ENCODE measurements around the gene LY6G6D.

LY6G6D gene

DNA sequence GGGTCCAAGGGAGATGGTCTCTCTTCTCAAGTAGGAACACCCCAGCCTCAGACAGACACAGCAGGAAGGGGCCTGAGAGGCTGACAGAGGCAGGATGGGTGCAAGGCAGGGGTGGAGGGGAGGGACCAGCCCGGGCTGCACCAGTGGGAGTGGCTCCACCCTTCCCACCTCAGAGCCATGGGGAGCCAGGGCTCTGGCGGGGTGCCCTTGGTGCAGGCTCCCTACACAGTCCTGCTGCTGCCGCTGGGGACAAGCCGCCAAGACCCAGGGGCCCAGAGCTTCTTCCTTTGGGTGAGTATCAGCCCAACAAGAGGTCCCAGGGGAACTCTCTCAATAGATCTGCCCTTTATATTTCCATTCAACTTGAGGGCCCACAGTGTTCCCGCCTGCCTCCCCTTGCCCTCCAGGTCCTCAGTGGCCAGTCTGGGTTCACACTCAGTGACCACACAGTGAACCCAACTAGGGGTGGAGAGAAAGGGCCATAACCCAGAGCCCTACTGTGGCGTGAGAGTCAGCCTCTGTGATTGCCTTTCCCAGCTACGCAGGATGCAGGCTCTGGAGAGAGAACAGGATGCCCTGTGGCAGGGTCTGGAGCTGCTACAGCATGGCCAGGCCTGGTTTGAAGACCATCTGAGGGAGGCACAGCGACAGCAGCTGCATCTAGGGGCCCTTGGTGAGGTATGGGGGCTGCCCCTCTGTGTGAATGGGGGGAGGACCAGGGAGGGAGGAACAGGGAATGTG is 47.9 kb downstream of the LY6G6D start:
- TF ChIP-seq BHLHE40 (IDR thresholded peaks at IDR 0.05; ENCODE audit: borderline replicate concordance): no peak
- TF ChIP-seq TARDBP (IDR thresholded peaks at IDR 0.05): no peak
- TF ChIP-seq PKNOX1 (IDR thresholded peaks at IDR 0.05): no peak
- TF ChIP-seq FOXM1 (IDR thresholded peaks at IDR 0.05; ENCODE audit: borderline replicate concordance): no peak
- no peak for TF ChIP-seq FOXA1 (IDR thresholded peaks at IDR 0.05)
- TF ChIP-seq FOXK2 (IDR thresholded peaks at IDR 0.05): no peak
- no peak for TF ChIP-seq L3MBTL2 (conservative IDR thresholded peaks at IDR 0.05)
- no peak for TF ChIP-seq ARNT (IDR thresholded peaks at IDR 0.05)
- no peak for TF ChIP-seq ZNF384 (IDR thresholded peaks at IDR 0.05)
- TF ChIP-seq LEF1 (IDR thresholded peaks at IDR 0.05; ENCODE audit: borderline replicate concordance): no peak
- no peak for TF ChIP-seq ELF4 (IDR thresholded peaks at IDR 0.05)
- no peak for TF ChIP-seq CTBP1 (IDR thresholded peaks at IDR 0.05; ENCODE audit: borderline replicate concordance)
- ChIA-PET CTCF (no interaction called here), POLR2A (interaction anchor here (1.0 kb wide), 1 partner anchor 23 kb away, joined by 3 read pairs; the partner anchor contains the start of gene MSH5)
- DNase-seq (ENCODE audit: extremely low spot score): no peak

GRCh38 chr6:31763619-31763940 is 48.4 kb downstream of the LY6G6D start:
- ChIA-PET POLR2A (interaction anchor here (1.0 kb wide), 1 partner anchor 24 kb away, joined by 3 read pairs; the partner anchor contains the start of gene MSH5), CTCF (no interaction called here)
- TF ChIP-seq FOXM1 (IDR thresholded peaks at IDR 0.05; ENCODE audit: borderline replicate concordance) (no peak), L3MBTL2 (conservative IDR thresholded peaks at IDR 0.05) (no peak), FOXK2 (IDR thresholded peaks at IDR 0.05) (no peak), PKNOX1 (IDR thresholded peaks at IDR 0.05) (no peak), NFRKB (IDR thresholded peaks at IDR 0.05) (no peak), CTBP1 (IDR thresholded peaks at IDR 0.05; ENCODE audit: borderline replicate concordance) (no peak), BHLHE40 (IDR thresholded peaks at IDR 0.05; ENCODE audit: borderline replicate concordance) (no peak)
- DNase-seq (ENCODE audit: extremely low spot score): no peak

DNA sequence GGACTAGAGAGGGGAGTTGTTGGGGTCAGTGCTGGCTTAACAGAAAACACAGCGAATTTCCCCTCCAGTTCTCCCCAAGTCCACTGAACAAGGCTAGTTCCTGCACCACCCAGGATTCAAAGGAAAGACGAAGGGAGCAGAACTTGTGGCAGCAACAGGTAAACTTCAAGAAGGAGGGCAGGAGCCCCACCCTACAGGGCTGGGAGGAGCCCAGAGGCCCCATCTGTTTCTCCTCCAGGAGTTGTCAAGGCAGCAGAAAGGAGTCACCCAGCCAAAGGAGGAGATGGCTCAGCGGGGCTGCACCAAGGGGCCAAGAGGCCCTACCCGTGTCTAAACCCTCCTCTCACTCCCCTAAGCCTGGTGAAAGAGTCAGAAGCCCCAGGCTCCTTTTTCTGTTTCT is 49.0 kb downstream of the LY6G6D start:
- POLR2A ChIA-PET: no interaction called here
- DNase-seq (ENCODE audit: extremely low spot score): no peak
- no peak for TF ChIP-seq FOXK2 (IDR thresholded peaks at IDR 0.05)
- TF ChIP-seq ARNT (IDR thresholded peaks at IDR 0.05): no peak
- no peak for TF ChIP-seq SUZ12 (IDR thresholded peaks at IDR 0.05)
- TF ChIP-seq ZNF384 (IDR thresholded peaks at IDR 0.05): no peak
- TF ChIP-seq BHLHE40 (IDR thresholded peaks at IDR 0.05; ENCODE audit: borderline replicate concordance): no peak
- TF ChIP-seq TARDBP (IDR thresholded peaks at IDR 0.05): no peak
- TF ChIP-seq LEF1 (IDR thresholded peaks at IDR 0.05; ENCODE audit: borderline replicate concordance): no peak
- TF ChIP-seq NFRKB (IDR thresholded peaks at IDR 0.05): no peak

GRCh38 chr6:31765559-31765909 is 50.4 kb downstream of the LY6G6D start:
- no peak for DNase-seq (ENCODE audit: extremely low spot score)
- TF ChIP-seq TARDBP (IDR thresholded peaks at IDR 0.05) (no peak), PKNOX1 (IDR thresholded peaks at IDR 0.05) (no peak)
- ChIA-PET CTCF (no interaction called here), POLR2A (interaction anchor here (1.1 to 1.7 kb wide), 2 partner anchors 13 to 62 kb away, joined by 5 read pairs; partner anchors contain the start of gene HSPA1B)

More for the DNA sequence above, 49.0 kb downstream of the LY6G6D start:
- CTCF ChIA-PET: no interaction called here

GRCh38 chr6:31765910-31766794 is 51.0 kb downstream of the LY6G6D start:
- TF ChIP-seq TARDBP (IDR thresholded peaks at IDR 0.05) (no peak), ZNF384 (IDR thresholded peaks at IDR 0.05) (no peak), L3MBTL2 (conservative IDR thresholded peaks at IDR 0.05) (no peak), NFRKB (IDR thresholded peaks at IDR 0.05) (no peak), FOXM1 (IDR thresholded peaks at IDR 0.05; ENCODE audit: borderline replicate concordance) (no peak), CTBP1 (IDR thresholded peaks at IDR 0.05; ENCODE audit: borderline replicate concordance) (no peak), BHLHE40 (IDR thresholded peaks at IDR 0.05; ENCODE audit: borderline replicate concordance) (no peak), FOXA1 (IDR thresholded peaks at IDR 0.05) (no peak), SUZ12 (IDR thresholded peaks at IDR 0.05) (no peak), ELF4 (IDR thresholded peaks at IDR 0.05) (no peak), SP1 (IDR thresholded peaks at IDR 0.05) (no peak), HDGF (IDR thresholded peaks at IDR 0.05; ENCODE audit: borderline replicate concordance) (no peak), LEF1 (IDR thresholded peaks at IDR 0.05; ENCODE audit: borderline replicate concordance) (no peak)
- ChIA-PET POLR2A (interaction anchor here (0.8 to 1.7 kb wide), 3 partner anchors 9 to 61 kb away, joined by 3 to 5 read pairs (median 5); partner anchors contain the start of gene HSPA1B), CTCF (no interaction called here)
- no peak for DNase-seq (ENCODE audit: extremely low spot score)

GRCh38 chr6:31767096-31767645 is 52.0 kb downstream of the LY6G6D start:
- DNase-seq (ENCODE audit: extremely low spot score): no peak
- TF ChIP-seq ARNT (IDR thresholded peaks at IDR 0.05): no peak
- TF ChIP-seq L3MBTL2 (conservative IDR thresholded peaks at IDR 0.05): no peak
- no peak for TF ChIP-seq LEF1 (IDR thresholded peaks at IDR 0.05; ENCODE audit: borderline replicate concordance)
- no peak for TF ChIP-seq ZNF384 (IDR thresholded peaks at IDR 0.05)
- no peak for TF ChIP-seq FOXA1 (IDR thresholded peaks at IDR 0.05)
- no peak for TF ChIP-seq CTBP1 (IDR thresholded peaks at IDR 0.05; ENCODE audit: borderline replicate concordance)
- TF ChIP-seq FOXM1 (IDR thresholded peaks at IDR 0.05; ENCODE audit: borderline replicate concordance): no peak
- no peak for TF ChIP-seq PKNOX1 (IDR thresholded peaks at IDR 0.05)
- no peak for TF ChIP-seq BHLHE40 (IDR thresholded peaks at IDR 0.05; ENCODE audit: borderline replicate concordance)
- TF ChIP-seq TARDBP (IDR thresholded peaks at IDR 0.05): no peak
- no peak for TF ChIP-seq FOXK2 (IDR thresholded peaks at IDR 0.05)
- ChIA-PET POLR2A (interaction anchor here (1.7 kb wide), 1 partner anchor 60 kb away, joined by 5 read pairs; the partner anchor contains the start of gene HSPA1B), CTCF (no interaction called here)
